ENCODE results near the gene CAPN5. TPM values are rescaled to one million over a fixed set of nuclear protein-coding genes. Genes with fewer than 3 reads are reported as not detected.

CAPN5 gene
- total RNA-seq, 1 experiment from 2014 or later = 27.4 TPM

GRCh38 chr11:77142091-77142975 lies 75.6 kb downstream of the CAPN5 start:
- DNase-seq (ENCODE audit: low spot score) (no peak), ATAC-seq (no peak)
- H3K4me1 Mint-ChIP-seq = peaks cover 18% of the 10 kb centered on the region
- H3K27ac Mint-ChIP-seq = no peak overlapping the region
- no peaks in the 10 kb centered on the region for H3K9me3 Mint-ChIP-seq
- ChIA-PET CTCF (interaction anchor here (0.9 to 3.7 kb wide), 5 partner anchors 12 to 95 kb away, joined by 3 to 44 read pairs (median 4); partner anchors contain the start of gene MYO7A), POLR2A (no interaction called here)
- no peak for TF ChIP-seq ELF4 (CRISPR knock-in tag; IDR thresholded peaks at IDR 0.05; ENCODE audit: low read depth)
- no peak for TF ChIP-seq ZNF423 (CRISPR knock-in tag; IDR thresholded peaks at IDR 0.05)
- no peaks in the 10 kb centered on the region for H3K36me3 Mint-ChIP-seq
- H3K4me3 Mint-ChIP-seq = no peak overlapping the region
- peaks cover 4% of the 10 kb centered on the region; the same call in 1 of the 2 replicates for H3K27me3 Mint-ChIP-seq (ENCODE audit: low read depth)

GRCh38 chr11:77143405-77144020 lies 76.7 kb downstream of the CAPN5 start:
- DNase-seq (ENCODE audit: low spot score) (no peak), ATAC-seq (no peak)
- POLR2A ChIA-PET = no interaction called here
- H3K36me3 Mint-ChIP-seq = no peaks in the 10 kb centered on the region
- CTCF ChIA-PET = interaction anchor here (1.1 to 2.0 kb wide), 2 partner anchors 13 to 16 kb away, joined by 3 to 6 read pairs; partner anchors contain the start of gene MYO7A
- TF ChIP-seq TCF7 (CRISPR knock-in tag; IDR thresholded peaks at IDR 0.05; ENCODE audit: low read depth) (no peak), HMGA2 (CRISPR knock-in tag; IDR thresholded peaks at IDR 0.05) (no peak), ZNF232 (CRISPR knock-in tag; IDR thresholded peaks at IDR 0.05) (no peak), ZNF425 (CRISPR knock-in tag; conservative IDR thresholded peaks at IDR 0.05) (no peak), EMX1 (CRISPR knock-in tag; IDR thresholded peaks at IDR 0.05) (no peak), AR (CRISPR knock-in tag; IDR thresholded peaks at IDR 0.05) (no peak), ELF4 (CRISPR knock-in tag; IDR thresholded peaks at IDR 0.05; ENCODE audit: low read depth) (no peak), ZSCAN18 (CRISPR knock-in tag; IDR thresholded peaks at IDR 0.05) (no peak), IRF1 (CRISPR knock-in tag; IDR thresholded peaks at IDR 0.05) (no peak), ZNF138 (CRISPR knock-in tag; conservative IDR thresholded peaks at IDR 0.05) (no peak), ZNF512 (CRISPR knock-in tag; IDR thresholded peaks at IDR 0.05; ENCODE audit: borderline replicate concordance) (no peak), NR3C1 (CRISPR knock-in tag; conservative IDR thresholded peaks at IDR 0.05; ENCODE audit: low read depth) (no peak), SP1 (CRISPR knock-in tag; conservative IDR thresholded peaks at IDR 0.05) (no peak)
- no peak overlapping the region for H3K4me3 Mint-ChIP-seq
- no peaks in the 10 kb centered on the region for H3K9me3 Mint-ChIP-seq
- H3K27ac Mint-ChIP-seq = no peak overlapping the region
- H3K27me3 Mint-ChIP-seq (ENCODE audit: low read depth) = peaks cover 7% of the 10 kb centered on the region
- peaks cover 26% of the 10 kb centered on the region for H3K4me1 Mint-ChIP-seq
